Gastroesophageal sphincter (tissue), 4 donors: Measurements from ENCODE around the gene TTC7B. TPM values are rescaled to one million over a fixed set of nuclear protein-coding genes. Genes with fewer than 3 reads are reported as not detected.

Source experiments
- ATAC-seq: fragments of 150-250 bp; one replicate; pipeline ENCODE4 v1.9.1; 2016; ENCODE audit warnings: mild to moderate bottlenecking, moderate library complexity
- H3K27ac ChIP-seq, 4 donors: fragments of 200-600 bp; sonication (generic) in 3 of 4; 1 replicate in 3 of 4; 2 replicates in 1 of 4; pipeline ENCODE4 v1.5.1; 2016 to 2019
- H3K27me3 ChIP-seq: fragments of 200-600 bp; sonication (generic); one replicate; pipeline ENCODE4 v1.5.1; 2019
- H3K36me3 ChIP-seq, 2 donors: fragments of 200-600 bp; sonication (generic); one replicate each; pipeline ENCODE4 v1.5.1; 2019; ENCODE audit warnings: control low read depth in 1 of 2
- H3K4me1 ChIP-seq, 3 donors: fragments of 200-600 bp; sonication (generic); 1 replicate in 2 of 3; 2 replicates in 1 of 3; pipeline ENCODE4 v1.5.1; 2016 to 2019; ENCODE audit warnings: control low read depth in 2 of 3
- H3K4me3 ChIP-seq, 2 donors: fragments of 200-600 bp; sonication (generic); one replicate each; pipeline ENCODE4 v1.5.1; 2019; ENCODE audit warnings: mild to moderate bottlenecking in 1 of 2, moderate library complexity in 1 of 2
- H3K9me3 ChIP-seq, 3 donors: fragments of 200-600 bp; sonication (generic); one replicate each; pipeline ENCODE4 v1.5.1; 2017 to 2019; ENCODE audit warnings: control low read depth in 2 of 3
- EP300 ChIP-seq: sonication (generic); formaldehyde crosslinking; IDR thresholded peaks from one replicate; pipeline ENCODE4 v1.6.1; 2017; ENCODE audit warnings: antibody characterized with exemption, mild to moderate bottlenecking
- POLR2A ChIP-seq, 2 donors: fragments of 450-650 bp; IDR thresholded peaks; one replicate each; pipeline ENCODE4 v1.6.1; 2017; ENCODE audit warnings: antibody characterized with exemption in 2 of 2, mild to moderate bottlenecking in 2 of 2, moderate library complexity in 1 of 2
- POLR2AphosphoS5 ChIP-seq: sonication (generic); formaldehyde crosslinking; IDR thresholded peaks from one replicate; pipeline ENCODE4 v1.6.1; 2017; ENCODE audit warnings: antibody characterized with exemption
- WGBS, 2 donors: methylation state at CpG; one replicate each; pipeline ENCODE4 v1.1.5; 2018; ENCODE audit warnings: low coverage in 1 of 2; 5-methylcytosine and 5-hydroxymethylcytosine counted together
- total RNA-seq, 4 donors: library from RNA; depleted of rRNA; stranded (reverse); fragments of >200 nt; gene quantifications; one replicate each; pipeline ENCODE4 v1.1.0, GENCODE V29; 2016
- TF ChIP-seq, protein P1 (sequence below), 4 experiments: fragments of 200-600 bp in 2 of 4; fragments of 450-650 bp in 2 of 4; sonication (generic) in 1 of 4; IDR thresholded peaks; one replicate each; pipeline ENCODE4 v1.5.1; 2017 to 2019; ENCODE audit warnings: antibody characterized with exemption in 4 of 4, mild to moderate bottlenecking in 2 of 4, moderate library complexity in 2 of 4

Gene TTC7B
- total RNA-seq, 4 donors from 2014 or later, result 59.0 to 170 (median 64.1) TPM

DNA sequence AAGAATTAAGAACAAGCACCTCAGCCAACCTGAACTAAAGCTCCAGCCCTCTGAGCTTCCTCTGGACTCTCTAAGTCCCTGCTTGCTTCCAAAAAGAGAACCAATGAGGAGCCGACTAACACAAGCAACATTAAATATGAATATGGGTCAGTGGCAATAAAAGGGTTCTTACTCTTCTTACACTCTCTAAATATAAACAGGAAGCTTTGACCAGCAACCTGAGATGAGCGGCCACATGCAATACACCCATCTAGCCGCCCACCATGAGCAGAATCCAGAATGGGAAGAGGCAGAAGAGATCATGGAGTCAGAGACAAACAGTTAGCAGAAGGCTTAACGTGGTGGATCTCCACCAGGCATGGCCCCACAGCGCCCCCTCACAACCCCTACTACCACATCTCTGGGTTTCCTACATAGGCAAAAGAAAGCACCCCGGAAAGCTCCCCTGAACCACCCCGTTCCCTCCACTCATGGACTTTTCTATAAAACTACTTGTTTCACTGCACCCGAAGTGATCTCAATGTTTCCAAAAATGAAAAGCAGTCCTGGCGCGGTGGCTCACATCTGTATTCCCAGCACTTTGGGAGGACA lies 59.4 kb downstream of the TTC7B start:
- no peaks in the 10 kb centered on the region for H3K36me3 ChIP-seq
- H3K4me3 ChIP-seq, result no peak overlapping the region
- TF ChIP-seq POLR2A (IDR thresholded peaks at IDR 0.05), result no peak
- TF ChIP-seq, protein P1, sequence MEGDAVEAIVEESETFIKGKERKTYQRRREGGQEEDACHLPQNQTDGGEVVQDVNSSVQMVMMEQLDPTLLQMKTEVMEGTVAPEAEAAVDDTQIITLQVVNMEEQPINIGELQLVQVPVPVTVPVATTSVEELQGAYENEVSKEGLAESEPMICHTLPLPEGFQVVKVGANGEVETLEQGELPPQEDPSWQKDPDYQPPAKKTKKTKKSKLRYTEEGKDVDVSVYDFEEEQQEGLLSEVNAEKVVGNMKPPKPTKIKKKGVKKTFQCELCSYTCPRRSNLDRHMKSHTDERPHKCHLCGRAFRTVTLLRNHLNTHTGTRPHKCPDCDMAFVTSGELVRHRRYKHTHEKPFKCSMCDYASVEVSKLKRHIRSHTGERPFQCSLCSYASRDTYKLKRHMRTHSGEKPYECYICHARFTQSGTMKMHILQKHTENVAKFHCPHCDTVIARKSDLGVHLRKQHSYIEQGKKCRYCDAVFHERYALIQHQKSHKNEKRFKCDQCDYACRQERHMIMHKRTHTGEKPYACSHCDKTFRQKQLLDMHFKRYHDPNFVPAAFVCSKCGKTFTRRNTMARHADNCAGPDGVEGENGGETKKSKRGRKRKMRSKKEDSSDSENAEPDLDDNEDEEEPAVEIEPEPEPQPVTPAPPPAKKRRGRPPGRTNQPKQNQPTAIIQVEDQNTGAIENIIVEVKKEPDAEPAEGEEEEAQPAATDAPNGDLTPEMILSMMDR (IDR thresholded peaks at IDR 0.05), result no peak
- no peak for TF ChIP-seq EP300
- TF ChIP-seq POLR2AphosphoS5, result no peak
- no peaks in the 10 kb centered on the region for H3K27me3 ChIP-seq
- peaks cover 2 to 28% (median 2%) of the 10 kb centered on the region in 3 donors for H3K4me1 ChIP-seq
- no peak for ATAC-seq
- H3K27ac ChIP-seq, result peak overlapping the region in 2 of 4 donors; percentile 92 to 94
- no peaks in the 10 kb centered on the region for H3K9me3 ChIP-seq
- WGBS, 2 donors, result 85 to 89% methylated on average over 9 to 10 of the region's 10 CpGs

DNA sequence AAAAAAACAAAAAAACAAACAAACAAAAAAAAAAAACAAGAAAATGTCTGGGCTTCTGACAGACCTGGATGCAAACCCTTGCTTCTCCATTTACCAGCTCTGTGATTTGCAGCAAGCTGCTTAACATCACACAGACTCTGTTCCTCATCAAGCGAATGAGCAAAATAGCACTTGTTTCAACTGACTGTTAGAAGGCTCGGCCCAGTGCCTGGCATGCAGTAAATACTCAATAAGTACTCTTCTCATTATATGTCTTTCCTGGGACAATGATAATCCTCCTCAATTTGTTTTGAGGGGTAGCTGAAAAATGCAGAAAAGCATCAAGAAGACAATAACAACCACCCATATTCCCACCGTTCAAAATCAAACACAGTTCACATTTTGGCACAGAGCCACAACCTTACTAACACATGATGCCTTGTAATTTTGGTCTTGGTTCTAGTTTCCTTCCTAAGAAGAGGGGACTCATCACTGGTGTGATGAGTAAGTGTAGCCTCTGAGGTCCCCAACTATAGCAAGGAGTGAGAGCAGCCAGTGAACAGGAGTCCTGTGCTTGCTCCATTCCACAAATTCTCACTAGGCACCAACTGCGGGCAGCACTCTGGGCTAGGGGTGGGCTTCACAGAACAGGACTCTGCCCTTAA lies 60.4 kb downstream of the TTC7B start:
- WGBS, 2 donors, result 56 to 65% methylated on average over 3 to 4 of the region's 4 CpGs
- no peaks in the 10 kb centered on the region for H3K36me3 ChIP-seq
- no peak for TF ChIP-seq EP300
- no peak for TF ChIP-seq POLR2A (IDR thresholded peaks at IDR 0.05)
- no peak for TF ChIP-seq POLR2AphosphoS5
- TF ChIP-seq, protein P1 (IDR thresholded peaks at IDR 0.05), result no peak
- H3K27ac ChIP-seq, result no peak overlapping the region
- no peaks in the 10 kb centered on the region for H3K9me3 ChIP-seq
- no peak for ATAC-seq
- H3K27me3 ChIP-seq, result no peaks in the 10 kb centered on the region
- H3K4me3 ChIP-seq, result no peak overlapping the region
- peaks cover 2 to 28% (median 2%) of the 10 kb centered on the region in 3 donors for H3K4me1 ChIP-seq

DNA sequence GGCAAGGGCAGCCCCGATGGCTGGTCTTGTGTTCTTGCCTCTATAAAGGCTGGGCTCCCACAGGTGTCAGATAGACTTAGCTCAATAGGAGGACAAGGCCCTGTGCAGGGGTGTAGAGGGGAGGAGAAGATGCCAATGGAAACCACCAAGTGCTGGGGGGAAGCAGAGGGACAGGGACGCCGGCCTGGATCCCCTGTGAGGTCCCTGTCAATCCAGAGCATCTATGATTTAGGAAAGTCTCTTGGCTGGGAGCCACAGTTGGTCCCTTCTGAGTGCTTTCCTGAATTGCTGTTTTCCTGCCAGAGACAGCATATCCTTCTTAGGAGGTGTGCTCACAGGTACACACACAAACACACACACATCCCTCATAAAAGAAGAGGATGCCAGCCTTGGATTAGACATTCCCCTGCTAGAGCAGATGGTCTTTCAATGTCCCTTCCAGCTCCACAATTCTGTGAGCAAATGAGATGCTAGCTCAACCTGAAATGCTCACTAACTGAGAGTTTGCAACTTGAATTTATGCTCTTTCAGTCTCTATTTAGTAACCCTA lies 62.7 kb downstream of the TTC7B start:
- no peaks in the 10 kb centered on the region for H3K36me3 ChIP-seq
- 96 to 100% methylated on average over 1 to 3 of the region's 3 CpGs for WGBS, 2 donors
- H3K9me3 ChIP-seq, result peaks cover 0 to 13% (median 0%) of the 10 kb centered on the region in 3 donors
- H3K4me3 ChIP-seq, result no peak overlapping the region
- H3K4me1 ChIP-seq, result peaks cover 0 to 12% (median 0%) of the 10 kb centered on the region in 3 donors
- no peak overlapping the region for H3K27ac ChIP-seq
- H3K27me3 ChIP-seq, result no peaks in the 10 kb centered on the region
- no peak for ATAC-seq
- TF ChIP-seq, protein P1 (IDR thresholded peaks at IDR 0.05), result no peak
- no peak for TF ChIP-seq POLR2A (IDR thresholded peaks at IDR 0.05)
- TF ChIP-seq EP300, result no peak
- no peak for TF ChIP-seq POLR2AphosphoS5

DNA sequence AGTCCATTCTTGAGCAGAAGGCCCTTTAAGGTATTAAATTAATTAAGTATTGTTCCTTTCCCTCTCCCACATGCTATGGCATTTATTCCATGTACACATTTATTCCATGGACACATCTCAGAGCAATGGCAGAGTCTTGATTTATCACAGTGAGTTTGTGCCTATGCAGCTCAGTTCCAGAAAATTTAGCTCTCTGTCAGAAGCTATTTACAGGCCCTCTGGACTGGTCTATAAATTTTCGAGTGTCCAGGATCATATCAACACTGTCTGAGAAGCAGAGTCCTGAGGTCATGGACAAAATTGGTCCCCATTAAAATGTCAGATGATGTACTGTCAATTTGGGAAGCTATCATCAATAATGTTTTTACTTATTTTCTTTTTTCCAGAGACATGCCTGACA lies 65.5 kb downstream of the TTC7B start:
- no peak for ATAC-seq
- H3K27ac ChIP-seq, result no peak overlapping the region
- TF ChIP-seq POLR2AphosphoS5 (no peak), POLR2A (IDR thresholded peaks at IDR 0.05) (no peak), EP300 (no peak)
- TF ChIP-seq, protein P1 (IDR thresholded peaks at IDR 0.05), result no peak
- peaks cover 0 to 13% (median 0%) of the 10 kb centered on the region in 3 donors for H3K9me3 ChIP-seq
- H3K36me3 ChIP-seq, result no peaks in the 10 kb centered on the region
- no peaks in the 10 kb centered on the region for H3K4me1 ChIP-seq
- WGBS, 2 donors, result 57 to 60% methylated on average over 1 of the region's 1 CpG
- no peak overlapping the region for H3K4me3 ChIP-seq
- no peaks in the 10 kb centered on the region for H3K27me3 ChIP-seq

GRCh38 chr14:90750191-90750590 lies 66.0 kb downstream of the TTC7B start:
- Histone ChIP-seq H3K36me3 (no peaks in the 10 kb centered on the region), H3K9me3 (peaks cover 0 to 13% (median 0%) of the 10 kb centered on the region in 3 donors), H3K27ac (no peak overlapping the region), H3K4me1 (no peaks in the 10 kb centered on the region), H3K27me3 (no peaks in the 10 kb centered on the region), H3K4me3 (no peak overlapping the region)
- TF ChIP-seq, protein P1 (IDR thresholded peaks at IDR 0.05), result no peak
- TF ChIP-seq EP300 (no peak), POLR2AphosphoS5 (no peak), POLR2A (IDR thresholded peaks at IDR 0.05) (no peak)
- no peak for ATAC-seq
